Frontal cortex (tissue), 4 donors: ENCODE measurements around the gene PRR23B. TPM values are rescaled to one million over a fixed set of nuclear protein-coding genes. Genes with fewer than 3 reads are reported as not detected.

Experiments
- DNase-seq, 2 donors: peaks; one replicate each; pipeline ENCODE4 v3.0.0; 2012; ENCODE audit warnings: low spot score in 2 of 2
- FAIRE-seq: peaks from 2 replicates; lab custom pipeline; 2012; peaks lifted over from hg19 to GRCh38; lab: Jason Lieb, UNC
- total RNA-seq: library from RNA; depleted of rRNA; stranded (reverse); fragments of >200 nt; gene quantifications from one replicate; pipeline ENCODE4 v1.2.3, GENCODE V29; 2014
- donor health status: control.
- donor health status: control.
- donor health status: control.

The PRR23B gene
- total RNA-seq, 1 donor from 2014 or later = not detected

DNA sequence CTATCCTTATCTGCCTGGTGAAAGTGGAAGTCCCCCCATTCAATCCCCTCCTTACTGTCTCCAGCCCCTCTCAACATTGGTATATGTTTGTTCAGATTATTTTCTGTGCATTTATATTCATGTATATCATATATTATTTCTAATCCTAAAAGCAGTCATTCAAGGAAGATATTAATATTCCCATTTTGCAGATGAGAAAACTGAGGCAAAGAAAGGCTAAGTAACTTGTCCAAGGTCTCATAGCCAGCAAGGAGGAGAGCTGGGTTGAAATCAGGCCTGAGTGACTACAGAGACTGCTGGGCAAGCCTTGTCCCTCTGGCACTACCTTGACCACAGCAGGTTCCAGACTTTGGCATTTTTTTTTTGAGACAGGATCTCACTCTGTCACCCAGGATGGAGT, 44.7 kb downstream of the PRR23B start:
- FAIRE-seq (no peak), DNase-seq (no peak)

DNA sequence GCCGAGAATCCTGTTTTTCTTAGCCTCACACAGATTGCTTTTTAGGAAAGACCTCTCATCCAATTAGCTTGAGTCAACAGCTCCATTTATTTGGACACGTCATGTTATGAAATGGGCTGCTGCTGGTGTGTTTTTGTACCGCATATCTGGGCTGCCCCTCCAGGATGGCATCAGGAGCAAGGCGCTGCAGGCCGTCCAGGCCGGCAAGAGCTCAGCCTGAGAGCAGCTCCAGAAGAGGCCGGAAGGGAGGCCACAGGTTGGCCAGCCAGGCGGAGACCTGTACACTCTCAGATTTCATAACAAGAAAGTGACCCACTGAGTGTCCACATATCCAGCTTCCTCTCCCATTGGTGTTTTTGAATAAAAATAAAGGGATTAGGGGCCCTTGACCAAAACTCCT, 45.4 kb downstream of the PRR23B start:
- DNase-seq (no peak), FAIRE-seq (no peak)

DNA sequence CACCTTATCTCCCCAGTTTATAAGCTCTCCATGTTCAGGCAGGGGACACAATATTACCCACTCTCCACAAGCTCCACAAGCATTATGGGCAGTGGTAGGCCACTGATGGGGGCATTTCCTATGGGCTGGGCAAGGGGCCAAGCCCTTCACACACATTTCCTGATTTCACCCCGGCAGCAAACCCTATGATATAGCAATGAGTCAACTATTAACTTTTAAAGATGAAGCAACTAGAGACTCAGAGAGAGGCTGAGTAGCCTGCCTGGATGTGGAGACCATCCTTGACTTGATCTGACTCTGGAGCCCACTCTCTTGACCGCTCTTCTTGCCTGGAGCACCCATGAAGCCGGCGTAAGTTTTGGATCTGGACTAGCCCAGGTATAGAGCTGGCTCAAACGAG, 46.3 kb downstream of the PRR23B start:
- no peak for FAIRE-seq
- DNase-seq = no peak

DNA sequence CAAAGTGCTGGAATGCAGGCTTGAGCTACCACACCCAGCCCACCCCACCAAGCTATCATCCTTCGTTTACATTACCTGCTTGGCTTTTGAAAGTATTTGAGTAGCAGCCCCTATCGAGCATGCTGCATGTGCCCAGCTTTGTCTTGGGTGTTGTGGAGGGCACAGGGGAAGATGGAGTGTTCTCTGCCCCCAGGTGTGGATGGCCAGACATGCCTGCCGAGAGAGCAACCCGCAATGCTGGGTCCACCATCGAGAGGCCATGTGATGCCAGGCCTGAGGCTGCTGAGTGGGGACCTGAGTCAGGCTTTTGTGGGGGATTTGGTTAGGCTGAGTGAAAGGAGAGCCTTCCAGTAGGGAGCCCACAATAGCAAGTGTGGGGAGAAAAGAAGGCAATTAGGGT, 47.8 kb downstream of the PRR23B start:
- FAIRE-seq (no peak), DNase-seq (no peak)

DNA sequence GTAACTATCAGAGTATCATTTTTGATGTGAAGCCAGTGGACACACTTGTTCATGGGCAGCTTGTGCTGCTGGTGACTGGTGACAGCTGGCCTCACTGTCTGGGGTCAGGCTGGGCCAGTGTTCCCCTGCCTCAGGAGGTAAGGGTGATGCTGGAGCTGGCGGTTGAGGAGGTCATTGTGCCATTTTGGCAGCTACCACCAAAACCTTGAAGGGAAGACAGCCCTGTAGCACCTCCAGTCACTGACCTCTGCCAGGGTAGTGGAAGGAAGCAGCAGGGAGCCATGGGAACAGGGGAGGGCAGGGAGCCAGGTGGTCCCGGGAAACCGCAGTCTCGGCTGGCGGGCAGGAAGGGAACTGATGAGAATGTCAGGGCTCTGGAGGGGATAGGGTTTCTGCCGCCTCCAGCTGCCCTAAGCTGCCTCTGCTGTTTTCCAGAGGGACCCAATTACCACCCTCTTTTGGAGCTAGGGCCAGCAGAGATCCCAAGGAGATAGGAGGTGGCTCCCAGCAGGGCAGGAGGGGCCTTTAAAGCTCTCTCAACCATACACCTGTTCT, 48.9 kb downstream of the PRR23B start:
- FAIRE-seq (no peak), DNase-seq (no peak)

Other genes starting within 250 kb of the PRR23B start
- 28.9 TPM for gene PIK3CB, start 186.0 kb downstream of the PRR23B start, total RNA-seq
- gene FOXL2, start 73.8 kb downstream of the PRR23B start, total RNA-seq = under 0.01 TPM
- gene FOXL2NB, start 73.7 kb downstream of the PRR23B start, total RNA-seq = 0.41 TPM
- gene PRR23A, start 14.7 kb downstream of the PRR23B start, total RNA-seq = not detected
- not detected for gene PRR23C, start 24.0 kb upstream of the PRR23B start, total RNA-seq